HG03175 (cell line): ENCODE results near the gene PGK2.

Source experiments
- ATAC-seq: cut with Tn5 transposase; IDR thresholded peaks from one replicate; pipeline ENCODE4 v1.9.1; 2021; ENCODE audit warnings: mild to moderate bottlenecking, moderate library complexity; ENCODE audit not compliant: unreplicated experiment

The PGK2 gene

GRCh38 chr6:49739423-49739822, 47.7 kb downstream of the PGK2 start:
- no peak for ATAC-seq

DNA sequence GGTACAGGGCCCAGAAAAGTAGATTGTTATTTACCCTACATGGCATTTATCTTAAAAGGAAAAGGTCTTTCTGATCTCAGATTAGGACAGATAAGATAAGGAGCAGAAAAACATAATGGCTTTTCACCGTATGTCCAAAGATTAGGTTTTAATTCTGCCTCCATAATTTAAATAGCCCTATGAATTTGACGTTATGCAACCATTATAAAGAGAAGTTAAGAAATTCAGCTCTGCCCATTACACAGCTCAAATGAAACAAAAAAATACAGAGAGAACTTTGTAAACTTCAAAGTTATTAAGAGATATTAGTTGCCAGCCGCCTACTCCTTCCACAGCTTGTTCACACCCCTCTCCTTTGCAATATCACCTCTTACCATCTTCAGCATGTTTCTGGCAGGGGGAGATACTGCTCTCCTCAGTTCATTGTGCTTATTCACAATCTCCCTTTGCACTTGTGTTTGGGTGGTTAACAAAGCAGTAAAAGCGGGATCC, 51.0 kb downstream of the PGK2 start:
- no peak for ATAC-seq
